Neural progenitor cell (in vitro differentiated cells): ENCODE measurements around the gene ZFPM1. TPM values are rescaled to one million over a fixed set of nuclear protein-coding genes. Genes with fewer than 3 reads are reported as not detected.
A peak's percentile ranks its signal among the peaks of the same experiment; 100 is the strongest.

Experiments
- DNase-seq: peaks from one replicate; pipeline ENCODE4 v3.0.0-alpha.2; 2016; ENCODE audit warnings: low spot score
- H2AFZ ChIP-seq: fragments of 200-600 bp; sonication (generic); replicated peaks from 2 replicates; pipeline ENCODE4 v1.6.1; 2016; ENCODE audit warnings: antibody characterized with exemption
- H3F3A ChIP-seq: fragments of 200-600 bp; sonication (generic); 2 replicates; pipeline ENCODE4 v1.6.1; 2016; ENCODE audit warnings: antibody characterized with exemption, low read depth
- H3K27ac ChIP-seq: fragments of 200-600 bp; sonication (generic); 2 replicates; pipeline ENCODE4 v1.5.1; 2016; ENCODE audit warnings: mild to moderate bottlenecking
- H3K27me3 ChIP-seq: fragments of 200-600 bp; sonication (generic); 2 replicates; pipeline ENCODE4 v1.6.1; 2016; ENCODE audit warnings: mild to moderate bottlenecking, moderate library complexity
- H3K36me3 ChIP-seq: fragments of 200-600 bp; sonication (generic); 2 replicates; pipeline ENCODE4 v1.5.1; 2016
- H3K4me1 ChIP-seq: fragments of 200-600 bp; sonication (generic); 2 replicates; pipeline ENCODE4 v1.6.1; 2016; ENCODE audit warnings: mixed run types
- H3K4me2 ChIP-seq: fragments of 200-600 bp; sonication (generic); 2 replicates; pipeline ENCODE4 v1.6.1; 2016
- H3K4me3 ChIP-seq: fragments of 200-600 bp; sonication (generic); 2 replicates; pipeline ENCODE4 v1.5.1; 2016
- H3K79me2 ChIP-seq: fragments of 200-600 bp; sonication (generic); 2 replicates; pipeline ENCODE4 v1.6.1; 2016; ENCODE audit warnings: low read depth
- H3K9ac ChIP-seq: fragments of 200-600 bp; sonication (generic); 2 replicates; pipeline ENCODE4 v1.6.1; 2016
- H3K9me3 ChIP-seq: fragments of 200-600 bp; sonication (generic); 2 replicates; pipeline ENCODE4 v1.5.1; 2016; ENCODE audit warnings: low read depth
- H4K20me1 ChIP-seq: fragments of 200-600 bp; sonication (generic); 2 replicates; pipeline ENCODE4 v1.6.1; 2016; ENCODE audit warnings: low read depth
- H3K27ac Mint-ChIP-seq: 3 replicates; pipeline ENCODE4 v1.8.0; 2021; ENCODE audit warnings: mixed read lengths
- H3K27me3 Mint-ChIP-seq: 2 replicates; pipeline ENCODE4 v1.8.0; 2022; ENCODE audit warnings: low read depth, mild to moderate bottlenecking, inconsistent platforms, moderate library complexity, mixed read lengths; ENCODE audit not compliant: insufficient read depth
- H3K36me3 Mint-ChIP-seq: 3 replicates; pipeline ENCODE4 v1.8.0; 2021; ENCODE audit warnings: mixed read lengths
- H3K4me1 Mint-ChIP-seq: 3 replicates; pipeline ENCODE4 v1.8.0; 2021; ENCODE audit warnings: mixed read lengths
- H3K4me3 Mint-ChIP-seq: 3 replicates; pipeline ENCODE4 v1.8.0; 2021; ENCODE audit warnings: mild to moderate bottlenecking, moderate library complexity, mixed read lengths
- H3K9me3 Mint-ChIP-seq: 3 replicates; pipeline ENCODE4 v1.8.0; 2020; ENCODE audit warnings: mixed read lengths
- EZH2 ChIP-seq: fragments of 200-600 bp; sonication (generic); IDR thresholded peaks from 2 replicates; pipeline ENCODE4 v1.6.1; 2017; ENCODE audit warnings: antibody characterized with exemption, mild to moderate bottlenecking, moderate library complexity
- EZH2phosphoT487 ChIP-seq: fragments of 200-600 bp; sonication (generic); IDR thresholded peaks from 2 replicates; pipeline ENCODE4 v1.6.1; 2017; ENCODE audit warnings: antibody characterized with exemption
- total RNA-seq: library from RNA; depleted of rRNA; stranded (reverse); fragments of >200 nt; gene quantifications from 2 replicates; pipeline ENCODE4 v1.2.3, GENCODE V29; 2015; ENCODE audit warnings: low replicate concordance
- TF ChIP-seq, protein P1 (sequence below): fragments of 200-600 bp; sonication (generic); IDR thresholded peaks from 2 replicates; pipeline ENCODE4 v1.5.1; 2017; ENCODE audit warnings: antibody characterized with exemption, mild to moderate bottlenecking

Gene ZFPM1
- total RNA-seq, 1 donor from 2014 or later = 0.36 TPM

DNA sequence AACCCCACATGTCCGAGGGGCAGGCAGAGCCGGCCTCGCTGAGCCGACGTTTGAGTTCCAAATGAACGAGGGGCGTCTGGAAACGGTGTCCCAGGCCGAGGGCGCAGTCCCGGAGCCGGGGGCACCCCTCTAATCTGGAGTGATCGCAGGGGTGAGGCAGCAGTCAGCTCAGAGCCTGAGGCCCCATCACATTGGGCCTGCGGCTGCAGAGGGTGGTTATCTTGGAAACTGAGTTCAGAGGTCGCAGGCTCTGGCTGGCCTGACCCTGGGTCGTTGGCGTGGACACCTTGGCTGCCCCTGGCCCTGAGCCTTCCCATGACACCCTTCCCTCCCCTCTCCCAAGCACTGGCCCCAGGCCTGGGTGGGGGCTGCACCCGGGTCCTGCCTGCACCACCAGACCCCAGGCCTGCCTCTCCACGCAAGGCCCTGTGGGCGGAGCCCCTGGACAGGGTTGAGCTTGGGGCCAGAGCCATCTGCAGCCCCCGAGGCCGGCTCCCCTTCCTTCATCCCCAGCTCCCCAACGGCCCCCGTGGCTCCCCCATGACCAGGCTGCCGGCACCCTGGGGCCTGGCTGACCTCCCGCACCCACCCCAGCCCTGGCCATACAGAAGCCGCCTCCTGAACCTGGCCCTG, 45.6 kb downstream of the ZFPM1 start:
- H3K4me1 ChIP-seq = no peaks in the 10 kb centered on the region
- H3K9ac ChIP-seq = no peak overlapping the region
- no peaks in the 10 kb centered on the region for H4K20me1 ChIP-seq
- no peaks in the 10 kb centered on the region for H3F3A ChIP-seq
- Mint-ChIP-seq H3K4me3 (no peak overlapping the region), H3K27me3 (peaks cover 4% of the 10 kb centered on the region), H3K27ac (no peak overlapping the region), H3K36me3 (no peaks in the 10 kb centered on the region), H3K9me3 (no peaks in the 10 kb centered on the region), H3K4me1 (peaks cover 2% of the 10 kb centered on the region)
- H3K4me3 ChIP-seq = no peak overlapping the region
- no peaks in the 10 kb centered on the region for H3K79me2 ChIP-seq
- no peak overlapping the region for H3K4me2 ChIP-seq
- no peak for TF ChIP-seq EZH2phosphoT487
- no peak for TF ChIP-seq EZH2
- TF ChIP-seq, protein P1, sequence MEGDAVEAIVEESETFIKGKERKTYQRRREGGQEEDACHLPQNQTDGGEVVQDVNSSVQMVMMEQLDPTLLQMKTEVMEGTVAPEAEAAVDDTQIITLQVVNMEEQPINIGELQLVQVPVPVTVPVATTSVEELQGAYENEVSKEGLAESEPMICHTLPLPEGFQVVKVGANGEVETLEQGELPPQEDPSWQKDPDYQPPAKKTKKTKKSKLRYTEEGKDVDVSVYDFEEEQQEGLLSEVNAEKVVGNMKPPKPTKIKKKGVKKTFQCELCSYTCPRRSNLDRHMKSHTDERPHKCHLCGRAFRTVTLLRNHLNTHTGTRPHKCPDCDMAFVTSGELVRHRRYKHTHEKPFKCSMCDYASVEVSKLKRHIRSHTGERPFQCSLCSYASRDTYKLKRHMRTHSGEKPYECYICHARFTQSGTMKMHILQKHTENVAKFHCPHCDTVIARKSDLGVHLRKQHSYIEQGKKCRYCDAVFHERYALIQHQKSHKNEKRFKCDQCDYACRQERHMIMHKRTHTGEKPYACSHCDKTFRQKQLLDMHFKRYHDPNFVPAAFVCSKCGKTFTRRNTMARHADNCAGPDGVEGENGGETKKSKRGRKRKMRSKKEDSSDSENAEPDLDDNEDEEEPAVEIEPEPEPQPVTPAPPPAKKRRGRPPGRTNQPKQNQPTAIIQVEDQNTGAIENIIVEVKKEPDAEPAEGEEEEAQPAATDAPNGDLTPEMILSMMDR = no peak
- H3K27ac ChIP-seq = no peak overlapping the region
- H2AFZ ChIP-seq = no peak overlapping the region
- H3K27me3 ChIP-seq = no peaks in the 10 kb centered on the region
- no peak for DNase-seq
- H3K9me3 ChIP-seq = no peaks in the 10 kb centered on the region
- H3K36me3 ChIP-seq = no peaks in the 10 kb centered on the region

DNA sequence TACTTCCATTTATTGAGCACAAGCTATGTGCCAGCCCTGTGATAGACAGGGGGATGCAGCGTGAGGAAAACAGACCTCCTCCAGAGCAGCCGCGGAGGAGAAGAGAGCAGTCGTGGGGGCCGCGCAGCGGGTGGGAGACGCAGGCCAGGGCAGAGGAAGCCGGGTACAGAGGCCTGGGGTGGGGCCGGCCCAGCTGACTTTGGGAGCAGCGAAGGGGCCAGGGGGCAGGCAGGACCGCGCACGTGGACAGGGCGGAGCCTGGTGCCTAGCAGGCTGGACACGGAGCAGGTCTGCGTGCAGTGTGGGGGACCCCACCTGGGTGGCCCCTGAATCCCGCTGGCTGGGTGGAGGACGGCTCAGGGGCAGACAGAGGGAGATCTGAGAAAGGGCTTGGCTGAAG, 46.2 kb downstream of the ZFPM1 start:
- no peaks in the 10 kb centered on the region for H3K9me3 Mint-ChIP-seq
- Histone ChIP-seq H3K4me3 (no peak overlapping the region), H3K4me2 (no peak overlapping the region), H3K27ac (no peak overlapping the region), H4K20me1 (no peaks in the 10 kb centered on the region), H3K27me3 (no peaks in the 10 kb centered on the region), H3K9me3 (no peaks in the 10 kb centered on the region), H3K9ac (no peak overlapping the region), H3K36me3 (no peaks in the 10 kb centered on the region), H3K79me2 (no peaks in the 10 kb centered on the region), H3F3A (no peaks in the 10 kb centered on the region), H3K4me1 (no peaks in the 10 kb centered on the region), H2AFZ (no peak overlapping the region)
- H3K27ac Mint-ChIP-seq = peak overlapping the region; percentile 87
- H3K36me3 Mint-ChIP-seq = no peaks in the 10 kb centered on the region
- TF ChIP-seq, protein P1 = no peak
- TF ChIP-seq EZH2 = no peak
- no peak for TF ChIP-seq EZH2phosphoT487
- no peak for DNase-seq
- H3K27me3 Mint-ChIP-seq = peaks cover 4% of the 10 kb centered on the region
- no peak overlapping the region for H3K4me3 Mint-ChIP-seq
- peaks cover 2% of the 10 kb centered on the region for H3K4me1 Mint-ChIP-seq

DNA sequence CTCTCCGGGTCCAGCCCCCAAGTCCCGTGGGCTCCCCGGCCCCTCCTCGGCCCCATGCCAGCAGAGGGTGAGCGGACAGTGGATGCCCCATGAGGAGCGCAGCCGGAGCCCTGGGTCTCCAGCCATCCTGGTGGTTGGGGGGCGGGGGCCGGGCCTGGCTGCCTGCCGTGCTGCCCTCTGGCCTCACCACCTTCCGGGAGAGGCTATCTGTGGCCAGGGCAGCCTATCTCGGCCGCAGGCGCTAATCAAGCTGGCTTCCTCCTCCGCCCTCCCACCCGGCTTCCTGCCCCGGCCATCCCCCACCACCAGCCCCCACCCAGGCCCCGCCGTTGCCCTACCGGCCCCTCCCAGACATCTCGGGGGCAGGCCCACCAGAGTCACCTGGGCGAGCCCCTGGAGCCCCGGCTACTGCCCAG, 46.8 kb downstream of the ZFPM1 start:
- peaks cover 2% of the 10 kb centered on the region for H3K4me1 Mint-ChIP-seq

More for the DNA sequence above, 46.8 kb downstream of the ZFPM1 start:
- no peaks in the 10 kb centered on the region for H4K20me1 ChIP-seq
- H3F3A ChIP-seq = no peaks in the 10 kb centered on the region
- Mint-ChIP-seq H3K4me3 (no peak overlapping the region), H3K9me3 (no peaks in the 10 kb centered on the region), H3K27ac (no peak overlapping the region), H3K27me3 (peaks cover 4% of the 10 kb centered on the region), H3K36me3 (no peaks in the 10 kb centered on the region)
- H3K27ac ChIP-seq = no peak overlapping the region
- TF ChIP-seq EZH2phosphoT487 (no peak), EZH2 (no peak)
- TF ChIP-seq, protein P1 = no peak
- no peak overlapping the region for H3K4me2 ChIP-seq
- no peaks in the 10 kb centered on the region for H3K4me1 ChIP-seq
- H3K36me3 ChIP-seq = no peaks in the 10 kb centered on the region
- H2AFZ ChIP-seq = no peak overlapping the region
- no peak overlapping the region for H3K9ac ChIP-seq
- H3K9me3 ChIP-seq = no peaks in the 10 kb centered on the region
- H3K4me3 ChIP-seq = no peak overlapping the region
- no peaks in the 10 kb centered on the region for H3K27me3 ChIP-seq
- no peaks in the 10 kb centered on the region for H3K79me2 ChIP-seq
- DNase-seq = no peak
